Psoas muscle (tissue), 8 donors: ENCODE data around the gene CXorf49. TPM values are rescaled to one million over a fixed set of nuclear protein-coding genes. Genes with fewer than 3 reads are reported as not detected.
"Not testable (repeated sequence)": the region's sequence is repeated elsewhere in the genome, so short reads cannot be mapped to it uniquely, and the experiment has no call there.

ENCODE experiments used
- ATAC-seq, 4 donors: fragments of 200-7000 bp; cut with Tn5 transposase; one replicate each; pipeline ENCODE4 v1.9.1; 2020; ENCODE audit warnings: moderate library complexity in 3 of 4, mild to moderate bottlenecking in 2 of 4
- DNase-seq, 2 donors: peaks; one replicate each; pipeline ENCODE4 v3.0.0-alpha.2; 2020
- H3K27ac ChIP-seq: fragments of 200-600 bp; one replicate; pipeline ENCODE4 v1.8.0; 2022
- H3K27me3 ChIP-seq, 3 donors: fragments of 200-600 bp in 1 of 3; one replicate each; pipeline versions ENCODE4 v1.6.1 to v1.8.0; 2013 to 2022; ENCODE audit warnings: low read length in 2 of 3, mild to moderate bottlenecking in 2 of 3, moderate library complexity in 1 of 3; ENCODE audit not compliant: insufficient read depth in 3 of 3
- H3K36me3 ChIP-seq, 2 donors: fragments of 200-600 bp in 1 of 2; one replicate each; pipeline versions ENCODE4 v1.6.1 to v1.8.0; 2013 to 2022; ENCODE audit warnings: low read depth in 1 of 2, mild to moderate bottlenecking in 1 of 2, moderate library complexity in 1 of 2; ENCODE audit not compliant: insufficient read depth in 1 of 2
- H3K4me1 ChIP-seq: fragments of 200-600 bp; one replicate; pipeline ENCODE4 v1.8.0; 2022
- H3K4me3 ChIP-seq: fragments of 200-600 bp; one replicate; pipeline ENCODE4 v1.8.0; 2022; ENCODE audit warnings: mild to moderate bottlenecking
- H3K9me3 ChIP-seq: fragments of 200-600 bp; one replicate; pipeline ENCODE4 v1.8.0; 2022
- CTCF ChIP-seq: fragments of 200-600 bp; IDR thresholded peaks from one replicate; pipeline ENCODE4 v1.8.0; 2022; ENCODE audit warnings: antibody characterized with exemption
- WGBS, 3 donors: extraction: QIAGEN DNeasy Blood & Tissue Kit; methylation state at CpG; one replicate each; pipeline versions ENCODE4 v1.1.6 to v1.1.7; 2013; 5-methylcytosine and 5-hydroxymethylcytosine counted together
- intact Hi-C, 2 donors: fragments of 100-400 bp; cut with DNase I; formaldehyde crosslinking; loops; one replicate each; pipeline versions ENCODE4 v1.11.0 to v1.14.2; 2022
- polyA plus RNA-seq, 3 donors: library from polyadenylated mRNA; stranded (reverse); fragments of 200-250 nt; gene quantifications; one replicate each; pipeline ENCODE4 v1.2.3, GENCODE V29; 2013
- total RNA-seq, 4 donors: library from RNA; stranded (reverse); fragmentation: NEBNext Ultra II Directional in 2 of 4; extraction: Animal tissue kit (Norgen Biotek cat#: 25700) in 2 of 4; gene quantifications; one replicate each; pipeline versions ENCODE4 v1.2.1 to v1.2.4, GENCODE V29; 2021 to 2023
- donor health status: healthy with polysubstance abuse.
- donor health status: DM: no; HTN: no; CAD: no; lungs with moderate emphysema.
- donor health status: Bipolar disorder and iron deficiency.
- donor health status: healthy.
- donor health status: DM: yes; HTN: yes; CAD: no.
- donor health status: DM: no; HTN: no; CAD: no.
- donor health status: DM: no; HTN: no; CAD: no.
- donor health status: DM: yes; HTN: yes; CAD: no.

Gene CXorf49
- total and polyA plus RNA-seq, 7 donors = not detected

GRCh38 chrX:71671938-71672337 is 46.1 kb downstream of the CXorf49 start:
- TF ChIP-seq CTCF = no peak
- Histone ChIP-seq H3K4me3 (no peak overlapping the region), H3K36me3 (no peaks in the 10 kb centered on the region), H3K9me3 (no peaks in the 10 kb centered on the region), H3K27ac (no peak overlapping the region), H3K27me3 (peaks cover 0 to 5% (median 0%) of the 10 kb centered on the region in 3 donors), H3K4me1 (no peaks in the 10 kb centered on the region)
- intact Hi-C loops = no loop called here
- ATAC-seq = no peak
- WGBS, 3 donors = 89 to 91% (median 89%) methylated on average over 9 to 11 of the region's 11 CpGs
- DNase-seq = no peak

GRCh38 chrX:71671043-71671780 is 46.9 kb downstream of the CXorf49 start:
- TF ChIP-seq CTCF = no peak
- no peaks in the 10 kb centered on the region for H3K4me1 ChIP-seq
- no peak for ATAC-seq
- DNase-seq = no peak
- no peaks in the 10 kb centered on the region for H3K36me3 ChIP-seq
- intact Hi-C loops = no loop called here
- H3K9me3 ChIP-seq = no peaks in the 10 kb centered on the region
- H3K27ac ChIP-seq = no peak overlapping the region
- WGBS, 3 donors = 67 to 80% (median 79%) methylated on average over 11 to 12 of the region's 12 CpGs
- H3K4me3 ChIP-seq = no peak overlapping the region
- H3K27me3 ChIP-seq = peaks cover 0 to 5% (median 0%) of the 10 kb centered on the region in 3 donors

- H3K9me3 ChIP-seq, H3K27ac ChIP-seq, intact Hi-C loops, H3K36me3 ChIP-seq, H3K4me3 ChIP-seq, H3K4me1 ChIP-seq, H3K27me3 ChIP-seq, ATAC-seq: not testable (repeated sequence)
- TF ChIP-seq CTCF = peak; percentile 24
- peak in 1 of 2 donors; percentile 39 for DNase-seq
- WGBS, 3 donors = 16 to 37% (median 20%) methylated on average over 6 to 10 of the region's 10 CpGs
Measured at GRCh38 chrX:71669947-71670346, 48.1 kb downstream of the CXorf49 start.

- Histone ChIP-seq H3K4me3 (no peak overlapping the region), H3K36me3 (no peaks in the 10 kb centered on the region), H3K27ac (no peak overlapping the region), H3K27me3 (peaks cover 0 to 5% (median 0%) of the 10 kb centered on the region in 3 donors), H3K4me1 (no peaks in the 10 kb centered on the region), H3K9me3 (no peaks in the 10 kb centered on the region)
- 40 to 57% (median 40%) methylated on average over 9 to 13 of the region's 13 CpGs for WGBS, 3 donors
- no peak for DNase-seq
- intact Hi-C loops = no loop called here
- ATAC-seq = no peak
- no peak for TF ChIP-seq CTCF
Measured at GRCh38 chrX:71669492-71669891, 48.6 kb downstream of the CXorf49 start.

- intact Hi-C loops = no loop called here
- WGBS, 3 donors = 90 to 94% (median 92%) methylated on average over 14 to 16 of the region's 16 CpGs
- TF ChIP-seq CTCF = no peak
- DNase-seq (peak in 1 of 2 donors; percentile 46), ATAC-seq (no peak)
- Histone ChIP-seq H3K4me1 (no peaks in the 10 kb centered on the region), H3K9me3 (no peaks in the 10 kb centered on the region), H3K36me3 (no peaks in the 10 kb centered on the region), H3K4me3 (no peak overlapping the region), H3K27me3 (peaks cover 0 to 5% (median 0%) of the 10 kb centered on the region in 3 donors), H3K27ac (no peak overlapping the region)
Measured at GRCh38 chrX:71668248-71668595, 49.9 kb downstream of the CXorf49 start.
